ENCODE measurements around the gene ZG16. TPM values are rescaled to one million over a fixed set of nuclear protein-coding genes. Genes with fewer than 3 reads are reported as not detected.
A peak's percentile ranks its signal among the peaks of the same experiment; 100 is the strongest.

Gene ZG16
- total RNA-seq, 1 experiment from 2014 or later: not detected

GRCh38 chr16:29805232-29806098 is 27.4 kb downstream of the ZG16 start (continued):
- TF ChIP-seq ZNF281 (CRISPR knock-in tag; IDR thresholded peaks at IDR 0.05) (no peak; the same call in none of the 2 replicates), ETV6 (CRISPR knock-in tag; IDR thresholded peaks at IDR 0.05) (peak; percentile 83; the same call in 1 of the 2 replicates), ZNF263 (CRISPR knock-in tag; IDR thresholded peaks at IDR 0.05; ENCODE audit: low read depth) (peak; percentile 60; the same call in 1 of the 2 replicates), MAX (CRISPR knock-in tag; IDR thresholded peaks at IDR 0.05) (peak; percentile 83), TP53 (CRISPR knock-in tag; IDR thresholded peaks at IDR 0.05) (no peak), PRDM15 (CRISPR knock-in tag; IDR thresholded peaks at IDR 0.05) (peak; percentile 36; the same call in 1 of the 2 replicates), ZBTB21 (CRISPR knock-in tag; IDR thresholded peaks at IDR 0.05; ENCODE audit: borderline replicate concordance) (peak; percentile 75; the same call in 1 of the 2 replicates), HMGXB4 (CRISPR knock-in tag; IDR thresholded peaks at IDR 0.05) (0 out of 2 replicates have a peak, but pooled peaks have one; percentile 67), ATF6 (CRISPR knock-in tag; IDR thresholded peaks at IDR 0.05) (no peak), GRHL2 (CRISPR knock-in tag; IDR thresholded peaks at IDR 0.05; ENCODE audit: insufficient replicate concordance, severe bottlenecking) (no peak), NR3C1 (CRISPR knock-in tag; conservative IDR thresholded peaks at IDR 0.05; ENCODE audit: low read depth) (no peak), ZNF671 (CRISPR knock-in tag; IDR thresholded peaks at IDR 0.05) (peak; percentile 89; the same call in 1 of the 2 replicates), USF1 (CRISPR knock-in tag; IDR thresholded peaks at IDR 0.05) (peak; percentile 77), FOXK1 (CRISPR knock-in tag; IDR thresholded peaks at IDR 0.05) (peak; percentile 99), RELA (CRISPR knock-in tag; IDR thresholded peaks at IDR 0.05; ENCODE audit: borderline replicate concordance) (no peak; the same call in 1 of the 2 replicates), ZNF138 (CRISPR knock-in tag; conservative IDR thresholded peaks at IDR 0.05) (no peak), GABPB1 (CRISPR knock-in tag; IDR thresholded peaks at IDR 0.05) (peak; percentile 62), KAT7 (CRISPR knock-in tag; IDR thresholded peaks at IDR 0.05; ENCODE audit: borderline replicate concordance) (no peak), ZNF121 (CRISPR knock-in tag; IDR thresholded peaks at IDR 0.05) (no peak), ATF1 (CRISPR knock-in tag; IDR thresholded peaks at IDR 0.05) (no peak), MYBL2 (CRISPR knock-in tag; IDR thresholded peaks at IDR 0.05) (peak; percentile 100), SMAD4 (CRISPR knock-in tag; IDR thresholded peaks at IDR 0.05) (no peak), ATF3 (CRISPR knock-in tag; conservative IDR thresholded peaks at IDR 0.05) (0 out of 2 replicates have a peak, but pooled peaks have one; percentile 9), ZBTB43 (CRISPR knock-in tag; IDR thresholded peaks at IDR 0.05) (peak; percentile 91)

Measured in WTC11 (cell line).